MV-4-11 (cell line): ENCODE results near the gene MAN1B1.

ENCODE experiments used
- DNase-seq: peaks from one replicate; lab custom pipeline; 2025; lab: John Stamatoyannopoulos, UW

MAN1B1 gene

DNA sequence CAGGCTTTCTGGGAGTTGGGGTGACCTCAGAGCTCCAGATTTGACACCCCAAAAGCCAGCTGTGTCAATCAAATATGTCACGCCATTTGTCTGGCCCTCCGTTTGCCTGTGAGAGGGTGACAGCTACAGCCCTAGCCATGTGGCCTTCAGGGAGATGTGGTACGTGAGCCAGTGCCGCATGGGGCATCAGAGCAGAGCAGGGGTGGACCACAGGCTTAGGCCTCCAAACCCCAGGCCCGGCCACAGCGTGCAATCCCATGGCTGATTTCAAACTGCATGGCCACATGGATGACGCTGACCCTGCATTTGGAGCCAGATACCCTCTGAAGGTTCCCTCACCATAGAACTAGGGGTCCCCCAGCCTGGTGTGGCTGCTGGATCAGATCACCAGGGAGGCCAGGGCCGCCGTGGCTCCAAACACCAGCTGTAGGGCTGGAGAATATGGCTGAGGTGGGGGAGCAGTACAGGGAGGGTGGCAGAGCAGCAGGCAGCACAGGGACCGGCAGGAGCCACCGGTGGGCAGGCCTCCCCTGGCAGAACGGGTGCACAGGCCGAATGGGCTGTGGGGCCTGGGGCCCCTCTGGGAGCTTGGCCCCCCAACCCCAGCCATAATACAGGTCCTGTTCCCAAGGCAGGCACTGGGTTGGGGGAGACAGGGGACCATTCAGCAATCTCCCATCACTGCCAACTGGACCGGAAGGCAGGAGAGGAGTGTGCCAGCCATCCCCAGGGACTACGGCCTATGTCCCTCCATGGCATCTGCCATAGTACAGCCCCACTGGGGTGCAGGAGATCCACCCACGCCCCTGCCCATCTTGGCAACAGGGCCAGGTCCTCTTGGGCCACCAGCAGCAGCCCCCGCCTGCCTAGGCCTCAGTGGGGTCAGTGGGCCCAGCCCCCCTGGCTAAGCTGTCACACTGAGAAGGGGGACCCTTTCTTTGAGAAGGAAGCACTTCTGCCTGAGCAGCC is 18.0 kb upstream of the MAN1B1 start:
- no peak for DNase-seq

DNA sequence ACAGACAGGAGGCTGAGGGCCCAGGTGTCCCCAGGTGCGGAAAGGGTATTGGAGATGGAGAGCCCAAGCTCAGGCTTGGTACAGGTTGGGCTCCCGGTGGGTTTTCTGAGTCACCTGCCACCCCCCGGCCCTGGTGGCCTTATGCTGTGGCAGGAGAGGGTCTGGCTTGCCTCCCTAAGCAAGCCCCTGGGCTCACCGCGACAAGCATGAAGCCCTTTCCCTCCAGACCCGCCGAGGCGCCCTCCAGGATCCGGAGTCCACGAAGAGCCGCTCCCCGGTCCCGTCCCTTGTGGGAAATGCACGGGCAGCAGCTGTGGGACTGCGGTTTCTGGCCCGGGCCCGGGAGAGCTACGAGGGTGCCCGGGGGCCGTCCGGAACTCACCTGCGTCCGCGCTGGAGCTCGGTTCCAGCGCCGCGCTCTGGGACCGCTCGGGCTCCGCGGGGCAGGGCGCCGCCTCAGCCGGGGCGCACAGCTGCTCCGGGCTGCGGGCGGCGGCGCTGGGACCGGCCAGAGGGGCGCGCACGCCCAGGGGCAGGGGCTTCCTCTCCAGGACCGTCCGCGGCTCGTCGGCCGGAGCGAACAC is 17.2 kb upstream of the MAN1B1 start:
- no peak for DNase-seq

DNA sequence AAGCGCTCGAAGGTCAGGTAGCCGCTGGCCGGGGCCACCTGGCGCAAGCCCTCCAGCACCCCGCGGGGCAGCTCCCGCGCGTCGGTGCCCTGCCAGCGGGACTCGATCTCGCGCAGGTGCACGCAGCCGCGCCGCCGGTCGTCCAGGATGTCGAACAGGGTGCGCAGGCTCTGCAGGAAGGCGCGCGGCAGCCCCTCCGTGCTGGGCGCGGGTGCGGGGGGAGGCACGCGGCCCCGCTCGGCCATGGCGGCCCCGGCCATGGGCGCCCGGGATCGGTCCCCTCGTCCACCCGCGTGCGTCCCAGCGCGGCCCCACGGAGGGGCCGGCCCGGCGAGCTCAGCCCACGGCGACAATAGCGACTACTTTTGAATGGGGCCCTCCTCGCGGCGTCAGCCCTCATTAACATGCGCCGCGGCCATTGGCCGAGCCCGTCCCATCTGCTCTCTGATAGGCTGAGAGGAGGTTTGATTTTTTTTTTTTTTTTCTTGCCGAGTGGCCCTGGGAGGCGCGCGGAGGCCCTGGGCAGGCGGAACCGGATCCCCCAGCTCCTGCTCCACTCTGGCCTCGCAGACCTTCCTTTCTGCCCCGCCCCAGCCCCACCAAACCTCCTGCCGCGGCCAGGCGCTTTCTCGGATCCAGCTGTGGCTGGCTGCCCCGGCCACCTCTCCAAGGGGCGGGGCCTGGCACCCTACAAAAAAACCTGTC is 16.4 kb upstream of the MAN1B1 start, which contains the start of gene SAPCD2:
TSS of gene SAPCD2 (minus strand) at position 357 of the 705 bp plus-strand sequence. CDS start at position 260, 97 bp downstream.
- peak; percentile 92 for DNase-seq

DNA sequence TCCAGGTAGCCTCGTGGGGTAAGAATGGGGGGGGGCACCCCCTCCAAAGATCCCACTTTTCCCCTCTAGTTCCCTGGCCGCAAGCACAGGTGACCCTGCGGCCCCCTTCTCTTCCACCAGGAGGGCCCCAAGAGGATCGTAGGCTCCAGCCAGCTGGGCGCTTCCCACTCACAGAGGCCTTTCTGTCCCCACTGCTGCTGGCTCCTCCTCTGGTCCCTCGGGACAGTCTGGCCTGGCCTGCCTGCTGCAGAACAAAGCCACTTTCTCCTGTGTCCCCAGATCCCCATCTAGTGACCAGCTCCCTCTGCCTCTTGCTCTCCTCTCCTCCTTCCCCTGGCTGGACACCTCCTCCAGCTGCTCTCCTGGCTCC is 15.9 kb upstream of the MAN1B1 start:
- DNase-seq = peak; percentile 12

DNA sequence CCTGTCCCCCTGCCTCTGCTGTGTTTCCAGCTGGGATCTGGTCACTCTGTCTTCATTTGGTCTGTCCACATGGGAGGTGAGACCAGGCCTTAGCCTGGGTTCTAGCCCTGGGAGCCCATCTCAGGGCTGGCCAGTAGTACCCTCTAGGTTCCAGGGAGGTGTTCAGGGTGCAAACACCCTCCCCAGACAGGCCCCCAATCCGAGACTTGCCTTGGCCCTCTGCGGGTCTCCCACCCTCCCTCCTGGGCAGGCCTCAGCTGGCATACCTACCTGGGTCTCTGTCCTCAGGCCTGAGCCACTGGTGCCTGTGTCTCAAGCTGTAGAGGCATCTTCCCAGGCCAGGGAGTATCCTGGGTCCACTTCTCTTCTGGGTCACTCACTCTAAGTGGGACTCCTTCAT is 15.5 kb upstream of the MAN1B1 start:
- no peak for DNase-seq

DNA sequence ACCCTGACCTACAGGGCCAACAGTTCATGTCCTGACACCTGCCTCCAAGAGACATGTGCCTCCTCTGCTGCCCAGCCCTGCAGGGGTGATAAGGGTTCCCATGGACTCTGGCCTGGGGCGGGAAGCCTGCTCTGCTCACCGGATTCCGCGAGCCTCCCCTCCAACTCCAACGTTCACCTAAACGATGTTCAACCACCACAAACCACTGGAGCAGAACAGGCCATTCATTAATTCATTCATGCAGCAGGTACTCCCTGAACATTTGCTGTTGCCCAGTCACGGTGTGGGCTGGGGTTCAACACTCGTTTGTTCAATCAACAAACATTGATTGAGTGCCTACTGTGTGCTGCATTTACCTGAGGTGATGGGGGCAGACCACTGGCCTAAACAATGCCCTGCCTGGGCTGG is 12.8 kb upstream of the MAN1B1 start:
- no peak for DNase-seq

DNA sequence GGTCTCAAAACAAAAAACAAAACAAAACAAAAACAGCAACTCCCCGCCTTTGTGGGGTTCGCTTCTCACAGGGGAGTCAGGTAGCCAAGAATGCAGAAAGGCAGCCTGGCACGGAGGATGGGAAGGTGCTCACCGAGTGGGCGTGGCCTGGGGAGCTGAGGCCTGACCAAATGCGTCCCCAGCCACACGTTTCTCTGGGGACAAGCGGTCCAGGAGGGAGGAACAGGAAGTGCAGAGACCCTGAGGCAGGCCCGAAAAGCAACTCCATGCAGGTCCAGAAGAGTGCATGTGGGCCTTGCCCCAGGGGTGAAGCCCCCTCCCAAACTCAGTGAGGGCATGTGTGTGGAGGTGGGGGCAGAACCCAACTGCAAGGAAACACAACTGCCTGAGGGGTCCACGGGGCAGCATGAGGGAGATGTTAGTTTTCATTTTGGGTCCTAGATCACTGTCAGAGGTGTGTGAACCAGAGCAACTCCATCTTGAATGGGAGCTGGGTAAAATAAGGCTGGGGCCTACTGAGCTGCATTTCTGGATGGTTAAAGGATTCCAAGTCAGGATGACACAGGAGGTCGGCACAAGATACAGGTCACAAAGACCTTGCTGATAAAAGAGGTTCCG is 12.0 kb upstream of the MAN1B1 start:
- no peak for DNase-seq

DNA sequence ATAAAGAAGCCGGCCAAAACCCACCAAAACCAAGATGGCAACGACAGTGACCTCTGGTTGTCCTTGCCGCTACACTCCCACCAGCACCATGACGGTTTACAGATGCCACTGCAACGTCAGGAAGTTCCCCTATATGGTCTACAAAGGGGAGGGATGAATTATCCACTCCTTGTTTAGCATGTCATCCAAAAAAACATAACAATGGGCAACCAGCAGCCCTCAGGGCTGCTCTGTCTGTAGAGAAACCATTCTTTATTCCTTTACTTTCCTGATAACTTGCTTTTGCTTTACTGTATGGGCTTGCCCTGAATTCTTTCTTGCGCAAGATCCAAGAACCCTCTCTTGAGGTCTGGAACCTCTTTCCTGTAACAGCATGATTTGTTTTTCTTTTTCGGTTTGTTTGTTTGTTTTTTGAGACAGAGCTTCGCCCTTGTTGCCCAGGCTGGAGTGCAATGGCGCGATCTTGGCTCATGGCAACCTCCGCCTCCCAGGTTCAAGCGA is 11.5 kb upstream of the MAN1B1 start:
- DNase-seq = peak; percentile 32

DNA sequence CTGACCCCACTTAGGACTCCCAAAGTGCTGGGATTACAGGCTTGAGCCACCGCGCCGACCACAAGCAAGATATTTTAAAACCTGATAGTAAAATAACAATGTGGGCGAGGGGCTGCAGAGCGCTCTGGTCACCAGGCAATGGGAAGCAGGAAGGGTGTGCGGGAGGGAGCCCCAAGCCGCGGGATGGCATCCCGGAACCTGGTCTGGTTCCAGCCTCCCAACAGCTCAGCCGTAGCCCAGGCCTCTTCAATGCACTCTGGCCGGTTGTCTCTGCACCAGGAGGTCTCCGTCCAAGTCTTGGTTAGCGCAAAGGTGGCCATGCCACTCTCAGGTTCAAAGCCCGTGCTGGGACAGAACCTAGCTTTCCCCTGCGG is 10.2 kb upstream of the MAN1B1 start:
- DNase-seq = no peak

DNA sequence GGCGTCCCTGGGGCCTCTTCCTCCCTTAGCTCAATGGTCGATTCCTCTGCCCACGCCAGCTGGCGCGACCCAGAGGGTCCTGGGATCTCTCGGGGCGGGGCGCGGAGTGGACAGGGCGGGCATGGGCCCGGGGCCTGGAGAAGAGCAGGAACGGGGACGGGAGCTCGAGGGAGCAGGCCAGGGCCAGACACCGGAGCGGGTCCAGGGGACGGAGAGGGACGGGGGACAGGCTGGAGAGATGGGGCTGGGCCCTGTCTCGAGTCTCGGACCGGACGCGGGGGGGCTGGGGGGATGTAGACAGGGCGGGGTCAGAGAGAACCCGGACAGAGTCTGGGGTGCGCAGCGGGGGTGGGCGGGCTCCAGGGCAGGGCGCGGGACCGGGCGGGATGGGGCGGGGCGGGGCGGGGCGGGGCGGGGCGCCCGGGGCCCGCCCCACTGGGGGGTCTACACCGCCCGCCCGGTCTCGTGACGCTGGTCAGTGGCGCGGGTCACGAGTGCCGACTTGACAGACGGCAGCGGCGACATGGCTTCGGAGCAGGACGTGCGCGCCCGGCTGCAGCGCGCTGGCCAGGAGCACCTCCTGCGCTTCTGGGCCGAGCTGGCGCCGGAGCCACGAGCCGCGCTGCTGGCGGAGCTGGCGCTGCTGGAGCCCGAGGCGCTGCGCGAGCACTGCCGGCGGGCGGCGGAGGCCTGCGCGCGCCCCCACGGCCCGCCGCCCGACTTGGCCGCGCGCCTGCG is 9.6 kb upstream of the MAN1B1 start, which contains the start of gene UAP1L1:
TSS of gene UAP1L1 (plus strand) at position 508 of the 738 bp plus-strand sequence. CDS start at position 524, 16 bp downstream.
- DNase-seq = peak; percentile 27

DNA sequence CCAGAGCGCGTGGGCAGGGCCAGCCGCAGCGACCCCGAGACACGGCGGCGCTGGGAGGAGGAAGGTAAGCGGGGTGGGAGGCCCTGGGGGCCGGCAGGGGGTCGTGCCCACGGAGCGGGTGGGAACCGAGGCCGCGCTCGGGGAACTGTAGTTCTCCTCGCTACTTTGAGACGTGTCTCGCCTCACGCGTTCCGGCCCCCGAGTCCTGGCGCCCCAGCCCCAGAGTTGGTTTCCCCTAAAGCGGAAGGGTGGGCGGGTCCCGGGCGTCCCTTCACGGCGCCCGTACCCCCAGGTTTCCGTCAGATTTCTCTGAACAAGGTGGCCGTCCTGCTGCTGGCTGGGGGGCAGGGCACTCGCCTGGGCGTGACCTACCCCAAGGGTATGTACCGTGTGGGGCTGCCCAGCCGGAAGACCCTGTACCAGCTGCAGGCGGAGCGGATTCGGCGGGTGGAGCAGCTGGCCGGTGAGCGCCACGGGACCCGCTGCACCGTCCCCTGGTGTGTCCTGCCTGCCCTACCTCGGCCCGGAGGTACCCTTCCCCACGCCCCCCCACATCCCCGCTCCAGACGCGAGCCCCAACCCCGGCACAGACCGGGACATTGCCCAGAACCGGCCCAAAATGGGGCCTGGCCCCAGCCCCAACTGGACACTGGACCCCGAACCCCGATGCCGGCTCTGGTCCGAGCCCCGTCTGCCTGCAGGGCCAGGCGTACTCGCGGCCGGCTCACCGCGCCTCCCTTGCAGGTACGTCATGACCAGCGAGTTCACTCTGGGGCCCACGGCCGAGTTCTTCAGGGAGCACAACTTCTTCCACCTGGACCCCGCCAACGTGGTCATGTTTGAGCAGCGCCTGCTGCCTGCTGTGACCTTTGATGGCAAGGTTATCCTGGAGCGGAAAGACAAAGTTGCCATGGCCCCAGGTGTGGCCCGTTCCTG is 8.8 kb upstream of the MAN1B1 start:
- no peak for DNase-seq

DNA sequence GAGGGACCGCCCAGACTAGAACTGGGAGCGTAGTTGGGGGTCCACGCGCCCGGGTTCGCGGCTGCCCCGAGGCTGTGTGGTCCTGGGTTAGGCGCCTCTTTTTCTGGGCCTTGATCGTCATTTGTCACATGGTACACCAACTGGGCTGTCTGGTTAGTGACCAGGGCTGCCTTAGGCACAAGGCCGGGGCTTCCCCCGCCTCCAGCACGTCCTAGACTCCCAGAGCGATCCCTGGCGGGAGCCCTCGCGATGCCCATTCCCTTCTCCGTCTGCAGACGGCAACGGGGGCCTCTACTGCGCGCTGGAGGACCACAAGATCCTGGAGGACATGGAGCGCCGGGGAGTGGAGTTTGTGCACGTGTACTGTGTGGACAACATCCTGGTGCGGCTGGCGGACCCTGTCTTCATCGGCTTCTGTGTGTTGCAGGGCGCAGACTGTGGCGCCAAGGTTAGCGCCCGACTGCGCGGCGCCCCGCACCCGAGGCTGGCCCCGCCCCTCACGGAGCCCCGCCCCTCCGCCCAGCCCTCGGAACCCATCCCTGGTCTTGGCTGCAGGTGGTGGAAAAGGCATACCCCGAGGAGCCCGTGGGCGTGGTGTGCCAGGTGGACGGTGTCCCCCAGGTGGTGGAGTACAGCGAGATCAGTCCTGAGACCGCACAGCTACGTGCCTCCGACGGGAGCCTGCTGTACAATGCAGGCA is 7.9 kb upstream of the MAN1B1 start:
- DNase-seq = no peak

DNA sequence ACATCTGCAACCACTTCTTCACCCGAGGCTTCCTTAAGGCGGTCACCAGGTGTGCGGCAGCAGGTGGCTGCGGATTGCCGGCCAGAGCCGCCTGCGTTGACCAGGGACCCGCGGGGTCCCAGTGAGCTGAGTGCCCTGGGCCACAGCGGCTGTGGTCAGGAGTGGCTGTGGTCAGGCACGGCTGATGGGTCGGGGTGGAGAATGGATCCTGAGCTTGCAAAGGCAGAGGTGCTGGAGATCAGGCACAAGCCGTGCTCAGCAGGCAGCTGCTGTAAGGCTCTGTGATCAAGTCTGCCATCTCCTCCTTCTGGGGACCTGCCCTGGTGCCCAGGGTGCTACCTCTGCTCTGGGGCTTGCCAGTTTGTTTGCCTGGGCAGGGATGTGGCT is 7.4 kb upstream of the MAN1B1 start:
- no peak for DNase-seq

DNA sequence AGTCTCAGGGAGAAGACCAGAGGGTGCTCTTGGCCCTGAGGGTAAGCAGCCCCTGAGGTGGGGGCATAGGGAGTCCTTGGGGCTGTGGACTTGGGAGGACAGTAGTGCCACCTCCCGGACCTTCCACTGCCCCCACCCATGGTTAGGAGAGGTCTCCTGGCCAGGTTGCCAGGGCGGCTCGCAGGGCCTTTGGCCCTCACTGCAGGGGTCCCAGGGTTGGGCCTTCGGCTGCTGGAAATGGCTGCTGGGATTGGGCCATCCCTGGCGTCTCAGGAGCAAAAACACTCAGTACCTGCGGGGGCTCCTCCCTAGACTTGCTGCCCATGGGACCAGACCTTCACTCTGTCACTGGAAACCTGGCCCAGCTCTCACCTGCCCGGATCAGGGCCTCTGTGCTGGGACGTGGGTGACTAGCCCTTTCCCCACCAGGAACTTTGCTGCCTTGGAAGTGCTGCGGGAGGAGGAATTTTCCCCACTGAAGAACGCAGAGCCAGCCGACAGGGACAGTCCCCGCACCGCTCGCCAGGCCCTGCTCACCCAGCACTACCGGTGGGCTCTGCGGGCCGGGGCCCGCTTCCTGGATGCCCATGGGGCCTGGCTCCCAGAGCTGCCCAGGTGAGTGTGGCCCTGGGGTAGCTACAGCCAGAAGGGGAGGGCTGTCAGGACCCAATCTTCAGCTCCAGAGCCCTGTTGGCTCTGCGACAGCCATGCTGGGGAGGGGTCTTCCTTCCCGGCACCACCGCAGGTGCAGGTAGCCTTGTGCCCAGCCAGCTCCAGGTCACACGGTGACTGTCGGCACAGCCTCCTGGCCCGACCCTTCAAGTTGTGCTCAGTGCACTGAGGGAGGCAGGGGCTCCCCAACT is 6.3 kb upstream of the MAN1B1 start:
- DNase-seq = no peak

DNA sequence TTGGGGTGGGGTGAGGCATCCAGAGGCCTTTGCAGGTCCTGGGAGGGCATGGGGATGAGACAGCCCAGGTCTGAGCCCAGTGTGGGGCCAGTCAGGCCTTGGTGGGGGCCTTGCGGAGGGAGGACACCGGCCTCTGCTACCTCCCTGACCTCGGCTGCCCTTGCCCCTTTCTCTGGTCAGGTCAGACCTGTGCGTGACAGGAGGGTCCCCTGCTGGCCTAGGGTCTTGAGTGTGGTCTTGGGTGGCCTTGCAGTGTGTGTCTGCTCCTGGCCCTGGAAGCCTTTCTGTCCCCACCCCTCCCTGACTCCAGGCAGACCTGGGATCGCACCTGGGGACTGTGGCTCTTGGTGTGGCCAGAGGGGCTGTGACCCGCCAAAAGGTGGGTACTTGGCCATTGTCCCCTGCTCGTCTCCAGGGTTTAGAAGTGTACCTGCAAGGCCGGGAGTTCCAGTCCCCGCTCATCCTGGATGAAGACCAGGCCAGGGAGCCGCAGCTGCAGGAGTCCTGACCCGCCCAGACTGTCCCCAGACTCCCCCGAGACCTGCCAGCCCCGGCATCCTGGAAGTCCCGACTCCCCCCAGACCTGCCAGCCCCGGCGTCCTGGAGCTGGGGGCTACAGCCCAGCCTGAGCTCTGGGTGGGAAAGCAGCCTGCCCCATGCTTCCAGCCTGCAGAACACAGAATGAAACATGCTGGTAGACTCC is 4.4 kb upstream of the MAN1B1 start:
- no peak for DNase-seq

DNA sequence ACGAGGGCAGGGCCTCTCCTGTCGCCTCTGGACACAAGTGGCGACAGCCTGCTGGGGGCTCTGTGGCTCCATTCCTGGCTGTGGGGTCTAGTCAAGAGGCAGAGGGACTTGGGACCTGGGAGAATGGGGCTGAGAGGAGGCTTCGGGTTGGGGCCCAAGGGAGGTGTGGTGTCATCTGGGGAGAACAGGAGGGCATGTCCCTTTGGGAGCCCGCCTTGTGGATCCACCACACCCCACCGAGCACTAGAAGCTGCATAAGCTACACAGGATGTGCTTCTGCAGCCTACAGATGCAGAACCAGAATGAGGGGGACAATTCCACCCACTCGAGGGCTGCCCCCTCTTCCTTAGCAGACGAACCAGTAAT is 3.9 kb upstream of the MAN1B1 start:
- DNase-seq = no peak

DNA sequence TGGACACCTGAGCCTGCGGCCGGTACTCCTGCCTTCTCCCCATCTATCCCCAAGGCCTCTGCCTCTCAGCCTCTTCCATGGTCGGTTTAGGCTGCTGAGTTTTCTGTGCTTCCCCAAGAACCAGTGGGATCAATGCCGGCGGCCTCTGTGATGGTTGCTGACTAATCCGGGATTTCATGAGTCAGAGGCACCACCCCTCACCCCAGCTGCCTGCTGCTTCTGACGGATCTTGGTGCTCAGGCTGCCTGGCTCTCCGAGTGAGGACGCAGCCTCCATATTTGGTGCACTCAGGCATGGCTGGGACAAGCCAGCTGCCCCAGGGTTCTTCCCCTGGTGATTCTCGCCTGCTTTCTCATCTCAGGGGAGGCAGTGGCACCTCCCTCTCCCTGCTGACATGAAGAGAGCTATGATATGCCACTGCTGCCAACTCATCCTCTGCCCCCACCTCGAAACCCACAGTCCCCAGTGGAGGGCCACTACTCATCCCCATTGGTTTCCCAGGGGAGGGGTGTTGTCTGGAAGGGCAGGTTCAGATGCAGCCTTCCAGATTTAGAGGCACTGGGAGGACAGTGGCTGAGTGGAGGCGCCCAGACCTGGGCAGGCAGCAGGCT is 3.3 kb upstream of the MAN1B1 start:
- peak; percentile 82 for DNase-seq

DNA sequence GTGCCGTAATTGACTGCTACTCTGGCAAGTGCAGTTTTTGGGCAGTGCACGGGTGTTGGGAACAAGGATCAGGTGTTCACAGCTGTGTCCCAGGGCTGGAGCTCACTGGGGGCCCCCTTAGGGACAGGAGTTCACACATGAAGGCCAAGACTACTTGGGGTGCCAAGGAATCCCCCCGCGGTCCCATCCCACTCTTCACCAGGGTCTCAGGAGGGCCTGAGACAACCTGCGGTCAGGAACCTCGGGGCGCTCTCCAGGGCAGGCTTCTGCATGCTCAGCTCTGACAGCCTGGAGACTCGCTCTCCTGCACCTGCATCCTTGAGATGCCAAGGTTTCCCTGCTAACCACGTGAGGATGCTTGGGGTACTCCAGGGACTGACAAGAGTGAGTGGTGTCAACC is 2.3 kb upstream of the MAN1B1 start:
- no peak for DNase-seq
